SIG-M5 (cell line): ENCODE measurements around the gene VAV2.
"Not testable (repeated sequence)": the region's sequence is repeated elsewhere in the genome, so short reads cannot be mapped to it uniquely, and the experiment has no call there.

Source experiments
- DNase-seq: peaks from one replicate; lab custom pipeline; 2025; lab: John Stamatoyannopoulos, UW

VAV2 gene

GRCh38 chr9:133995012-133995896 lies 3.1 kb upstream of the VAV2 start:
- no peak for DNase-seq

- DNase-seq = no peak
These were observed 2.4 kb upstream of the VAV2 start for GRCh38 chr9:133994353-133995011.

GRCh38 chr9:133993635-133994253 lies 1.6 kb upstream of the VAV2 start:
- DNase-seq = no peak

- no peak for DNase-seq
These were observed 883 bp upstream of the VAV2 start for GRCh38 chr9:133992780-133993634.

- no peak for DNase-seq
These were observed 756 bp downstream of the VAV2 start for GRCh38 chr9:133991214-133991921.

- DNase-seq = no peak
These were observed 1.5 kb downstream of the VAV2 start for GRCh38 chr9:133990366-133991213.

GRCh38 chr9:133989625-133990365 lies 2.3 kb downstream of the VAV2 start:
- no peak for DNase-seq

- not testable (repeated sequence) for DNase-seq
These were observed 3.4 kb downstream of the VAV2 start for GRCh38 chr9:133988771-133989170.

GRCh38 chr9:133987946-133988665 lies 4.0 kb downstream of the VAV2 start:
- no peak for DNase-seq

GRCh38 chr9:133987446-133987788 lies 4.7 kb downstream of the VAV2 start:
- no peak for DNase-seq

- DNase-seq = no peak
These were observed 5.2 kb downstream of the VAV2 start for GRCh38 chr9:133986774-133987445.

- no peak for DNase-seq
These were observed 6.1 kb downstream of the VAV2 start for GRCh38 chr9:133986061-133986460.

GRCh38 chr9:133982971-133983720 lies 9.0 kb downstream of the VAV2 start:
- DNase-seq = no peak

- no peak for DNase-seq
These were observed 10.0 kb downstream of the VAV2 start for GRCh38 chr9:133981958-133982681.

- no peak for DNase-seq
These were observed 10.6 kb downstream of the VAV2 start for GRCh38 chr9:133981589-133981957.

- DNase-seq = no peak
These were observed 11.1 kb downstream of the VAV2 start for GRCh38 chr9:133980864-133981588.
